Calu3 (cell line): Measurements from ENCODE around the gene ABCG1. TPM values are rescaled to one million over a fixed set of nuclear protein-coding genes. Genes with fewer than 3 reads are reported as not detected.
"Not testable (repeated sequence)": the region's sequence is repeated elsewhere in the genome, so short reads cannot be mapped to it uniquely, and the experiment has no call there.

Experiments used
- BruUV-seq: library from RNA; stranded (reverse); fragments of 400-500 nt; replicated peaks from 2 replicates; lab custom pipeline; 2021; lab: Mats Ljungman, UMichigan
- CTCF ChIA-PET: fragments of 300-600 bp; sonication (Branson Sonifier 250); formaldehyde crosslinking; loops from one replicate; lab custom pipeline; 2022; ENCODE audit warnings: antibody characterized with exemption; lab: Charles Lee
- DNase-seq: peaks from one replicate; pipeline ENCODE4 v3.0.0; 2022
- H3K27ac Mint-ChIP-seq: one replicate; pipeline ENCODE4 v1.8.0; 2022; ENCODE audit warnings: mixed read lengths; ENCODE audit not compliant: unreplicated experiment
- H3K27me3 Mint-ChIP-seq: one replicate; pipeline ENCODE4 v1.8.0; 2022; ENCODE audit warnings: mixed read lengths; ENCODE audit not compliant: unreplicated experiment
- H3K36me3 Mint-ChIP-seq: one replicate; pipeline ENCODE4 v1.8.0; 2022; ENCODE audit warnings: mild to moderate bottlenecking, moderate library complexity, mixed read lengths; ENCODE audit not compliant: insufficient read depth, unreplicated experiment
- H3K4me1 Mint-ChIP-seq: one replicate; pipeline ENCODE4 v1.8.0; 2022; ENCODE audit warnings: mild to moderate bottlenecking, low read depth, mixed read lengths; ENCODE audit not compliant: unreplicated experiment
- H3K4me3 Mint-ChIP-seq: one replicate; pipeline ENCODE4 v1.8.0; 2022; ENCODE audit warnings: mild to moderate bottlenecking, low read depth, moderate library complexity, mixed read lengths; ENCODE audit not compliant: unreplicated experiment
- H3K9me3 Mint-ChIP-seq: one replicate; pipeline ENCODE4 v1.8.0; 2022; ENCODE audit warnings: low read depth, mixed read lengths; ENCODE audit not compliant: unreplicated experiment
- intact Hi-C: fragments of 100-400 bp; cut with micrococcal nuclease; formaldehyde crosslinking; loops from one replicate; pipeline ENCODE4 v1.10.0; 2022; ENCODE audit not compliant: unreplicated experiment
- total RNA-seq: library from RNA; stranded (reverse); gene quantifications from 2 replicates; pipeline ENCODE4 v1.2.3, GENCODE V29; 2022
- TF ChIP-seq, protein P1 (sequence below): fragments of 200-600 bp; IDR thresholded peaks from one replicate; pipeline ENCODE4 v1.8.0; 2022; ENCODE audit warnings: antibody characterized with exemption; ENCODE audit not compliant: unreplicated experiment

ABCG1 gene
- total RNA-seq, 1 experiment from 2014 or later, result 0.19 TPM

DNA sequence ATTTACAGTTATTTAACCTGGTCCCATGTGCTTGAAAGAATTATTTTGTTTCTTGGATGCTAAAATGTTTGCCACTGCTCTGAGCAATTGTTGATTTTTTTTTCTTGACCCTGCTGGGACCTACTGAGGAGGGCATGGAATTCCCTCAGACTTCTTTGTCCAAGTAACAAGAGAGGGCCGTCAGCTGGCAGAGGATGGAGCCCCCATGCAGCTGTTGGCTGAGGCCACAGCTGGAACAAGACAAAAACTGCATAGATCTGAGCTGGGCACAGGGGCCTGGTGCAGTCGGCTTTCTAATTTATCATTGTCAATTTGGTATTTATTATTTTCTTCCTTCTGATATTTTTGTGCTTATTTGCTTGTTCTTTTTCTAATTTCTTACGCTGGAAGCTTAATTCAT, 39.6 kb upstream of the ABCG1 start:
- TF ChIP-seq, protein P1, sequence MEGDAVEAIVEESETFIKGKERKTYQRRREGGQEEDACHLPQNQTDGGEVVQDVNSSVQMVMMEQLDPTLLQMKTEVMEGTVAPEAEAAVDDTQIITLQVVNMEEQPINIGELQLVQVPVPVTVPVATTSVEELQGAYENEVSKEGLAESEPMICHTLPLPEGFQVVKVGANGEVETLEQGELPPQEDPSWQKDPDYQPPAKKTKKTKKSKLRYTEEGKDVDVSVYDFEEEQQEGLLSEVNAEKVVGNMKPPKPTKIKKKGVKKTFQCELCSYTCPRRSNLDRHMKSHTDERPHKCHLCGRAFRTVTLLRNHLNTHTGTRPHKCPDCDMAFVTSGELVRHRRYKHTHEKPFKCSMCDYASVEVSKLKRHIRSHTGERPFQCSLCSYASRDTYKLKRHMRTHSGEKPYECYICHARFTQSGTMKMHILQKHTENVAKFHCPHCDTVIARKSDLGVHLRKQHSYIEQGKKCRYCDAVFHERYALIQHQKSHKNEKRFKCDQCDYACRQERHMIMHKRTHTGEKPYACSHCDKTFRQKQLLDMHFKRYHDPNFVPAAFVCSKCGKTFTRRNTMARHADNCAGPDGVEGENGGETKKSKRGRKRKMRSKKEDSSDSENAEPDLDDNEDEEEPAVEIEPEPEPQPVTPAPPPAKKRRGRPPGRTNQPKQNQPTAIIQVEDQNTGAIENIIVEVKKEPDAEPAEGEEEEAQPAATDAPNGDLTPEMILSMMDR, result no peak
- peaks cover 23% of the 10 kb centered on the region for H3K27me3 Mint-ChIP-seq
- BruUV-seq, result no TSS peak
- H3K4me1 Mint-ChIP-seq, result no peaks in the 10 kb centered on the region
- H3K36me3 Mint-ChIP-seq, result no peaks in the 10 kb centered on the region
- no peak overlapping the region for H3K27ac Mint-ChIP-seq
- intact Hi-C loops, result no loop called here
- no peak overlapping the region for H3K4me3 Mint-ChIP-seq
- CTCF ChIA-PET, result no interaction called here
- DNase-seq, result no peak
- H3K9me3 Mint-ChIP-seq, result no peaks in the 10 kb centered on the region

DNA sequence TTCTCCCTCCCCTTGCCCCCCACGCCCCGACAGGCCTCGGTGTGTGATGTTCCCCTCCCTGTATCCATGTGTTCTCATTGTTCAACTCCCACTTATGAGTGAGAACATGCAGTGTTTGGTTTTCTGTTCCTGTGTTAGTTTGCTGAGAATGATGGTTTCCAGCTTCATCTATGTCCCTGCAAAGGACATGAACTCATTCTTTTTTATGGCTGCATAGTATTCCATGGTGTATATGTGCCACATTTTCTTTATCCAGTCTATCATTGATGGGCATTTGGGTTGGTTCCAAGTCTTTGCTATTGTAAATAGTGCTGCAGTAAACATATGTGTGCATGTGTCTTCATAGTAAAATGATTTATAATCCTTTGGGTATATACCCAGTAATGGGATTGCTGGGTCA, 38.9 kb upstream of the ABCG1 start:
- H3K4me3 Mint-ChIP-seq, BruUV-seq, H3K4me1 Mint-ChIP-seq, DNase-seq, H3K9me3 Mint-ChIP-seq, intact Hi-C loops, H3K36me3 Mint-ChIP-seq, CTCF ChIA-PET, H3K27ac Mint-ChIP-seq: not testable (repeated sequence)
- H3K27me3 Mint-ChIP-seq, result peaks cover 23% of the 10 kb centered on the region

DNA sequence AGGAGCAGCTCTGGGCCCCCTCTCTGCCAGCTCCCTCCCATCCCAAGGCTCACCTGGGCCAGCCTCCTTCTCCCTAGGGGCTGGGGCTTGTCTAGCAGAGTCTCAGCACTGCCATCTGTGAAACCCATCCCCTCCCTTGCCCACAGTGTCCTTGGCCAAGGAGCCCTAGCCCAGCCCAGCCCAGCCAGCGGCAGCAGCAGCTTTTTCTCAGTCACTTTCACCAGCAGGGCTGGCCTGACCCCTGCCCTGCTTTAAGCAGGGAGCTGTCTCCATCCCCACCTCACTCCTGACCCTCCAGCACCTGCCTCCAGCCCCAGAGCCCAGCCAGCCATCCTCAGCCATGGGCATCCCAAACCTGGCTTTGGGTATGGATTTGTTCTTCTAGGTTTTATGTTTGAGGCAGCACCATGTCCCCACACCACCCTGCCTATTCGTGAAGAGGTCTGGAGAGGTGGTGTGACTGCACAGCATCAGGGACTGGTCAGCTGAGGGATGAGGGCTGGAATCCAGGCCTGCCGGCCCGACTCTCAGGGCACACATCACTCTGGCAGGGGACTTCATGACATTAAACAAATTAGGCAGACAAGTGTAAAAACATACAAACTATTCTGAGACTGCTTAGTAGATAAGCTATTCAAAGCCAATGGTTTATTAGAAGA, 36.1 kb upstream of the ABCG1 start:
- Mint-ChIP-seq H3K27me3 (peaks cover 13% of the 10 kb centered on the region), H3K9me3 (no peaks in the 10 kb centered on the region), H3K4me1 (no peaks in the 10 kb centered on the region), H3K36me3 (no peaks in the 10 kb centered on the region), H3K27ac (no peak overlapping the region), H3K4me3 (no peak overlapping the region)
- no peak for DNase-seq
- BruUV-seq, result no TSS peak
- CTCF ChIA-PET, result no interaction called here
- TF ChIP-seq, protein P1, result no peak
- intact Hi-C loops, result no loop called here

DNA sequence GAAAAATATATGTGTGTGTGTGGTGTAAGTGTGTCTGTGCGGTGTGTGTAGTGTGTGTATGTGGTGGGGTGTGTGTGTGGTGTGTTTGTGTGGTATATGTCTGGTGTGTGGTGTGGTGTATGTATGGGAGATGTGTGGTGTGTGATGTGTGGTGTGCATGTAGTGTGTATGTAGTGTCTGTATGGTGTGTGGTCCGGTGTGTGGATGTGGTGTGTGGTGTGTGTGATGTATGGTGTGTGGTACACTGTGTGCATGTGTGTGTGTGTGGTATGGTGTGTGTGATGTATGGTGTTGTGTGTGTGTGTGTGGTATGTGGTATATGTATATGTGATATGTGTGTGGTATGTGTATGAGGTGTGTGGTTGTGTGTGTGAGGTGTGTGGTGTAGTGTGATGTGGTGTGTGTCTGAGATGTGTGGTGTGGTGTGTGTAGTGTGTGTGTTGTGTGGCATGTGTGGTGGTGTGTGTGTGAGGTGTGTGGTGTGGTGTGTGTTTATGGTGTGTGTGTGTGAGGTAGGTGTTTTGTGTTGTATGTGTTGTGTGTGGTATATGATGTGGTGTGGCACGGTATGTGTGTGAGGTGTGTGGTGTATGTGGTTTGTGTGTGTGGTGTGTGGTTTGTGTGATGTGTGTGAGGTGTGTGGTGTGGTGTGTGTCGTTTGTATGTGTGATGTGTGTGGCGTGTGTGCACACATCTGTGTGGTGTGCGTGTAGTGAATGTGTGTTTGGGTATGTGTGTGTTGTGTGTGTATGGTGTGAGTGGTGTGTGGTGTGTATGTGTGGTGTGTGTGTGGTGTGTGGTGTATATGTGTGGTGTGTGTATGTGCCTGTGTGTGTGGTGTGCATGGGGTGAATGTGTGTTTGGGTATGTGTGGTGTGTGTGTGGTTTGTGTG, 35.3 kb upstream of the ABCG1 start:
- no peak for DNase-seq
- TF ChIP-seq, protein P1, result no peak
- H3K4me1 Mint-ChIP-seq, result no peaks in the 10 kb centered on the region
- peaks cover 5% of the 10 kb centered on the region for H3K27me3 Mint-ChIP-seq
- no peaks in the 10 kb centered on the region for H3K36me3 Mint-ChIP-seq
- intact Hi-C loops, result no loop called here
- H3K4me3 Mint-ChIP-seq, result no peak overlapping the region
- no peaks in the 10 kb centered on the region for H3K9me3 Mint-ChIP-seq
- no peak overlapping the region for H3K27ac Mint-ChIP-seq
- CTCF ChIA-PET, result no interaction called here
- no TSS peak for BruUV-seq
